SK-N-SH (cell line): Measurements from ENCODE around the gene CISH. TPM values are rescaled to one million over a fixed set of nuclear protein-coding genes. Genes with fewer than 3 reads are reported as not detected.
A peak's percentile ranks its signal among the peaks of the same experiment; 100 is the strongest.

Experiments
- CTCF ChIA-PET: fragments of 300-600, 350-600 bp; formaldehyde crosslinking; extraction: SDS; loops from one replicate; lab custom pipeline; 2021; lab: Yijun Ruan, JAX
- POLR2A ChIA-PET: fragments of 350-600 bp; sonication (Branson Sonifier 250); formaldehyde crosslinking; extraction: SDS; loops from one replicate; lab custom pipeline; 2020; ENCODE audit warnings: antibody characterized with exemption, inconsistent platforms; lab: Yijun Ruan, JAX
- DNase-seq: peaks from one replicate; pipeline ENCODE4 v3.0.0; 2012
- H2AFZ ChIP-seq: fragments of 200-600 bp; sonication (generic); 2 replicates; pipeline ENCODE4 v1.8.1; 2016; ENCODE audit warnings: antibody characterized with exemption, mild to moderate bottlenecking, low read depth
- H3F3A ChIP-seq: fragments of 200-600 bp; sonication (generic); replicated peaks from 2 replicates; pipeline ENCODE3; 2016; ENCODE audit warnings: antibody characterized with exemption, mild to moderate bottlenecking; ENCODE audit not compliant: insufficient read depth
- H3K27ac ChIP-seq, 2 experiments: fragments of 200-500 bp in 1 of 2; fragments of 200-600 bp in 1 of 2; sonication (Bioruptor generic) in 1 of 2; sonication (generic), shearing (Covaris generic) in 1 of 2; 2 replicates each; pipeline versions ENCODE4 v1.5.1 to v1.6.1; 2014 to 2016; ENCODE audit warnings: low read depth in 2 of 2, inconsistent platforms in 1 of 2, low read length in 1 of 2, mild to moderate bottlenecking in 1 of 2, mixed read lengths in 1 of 2
- H3K27me3 ChIP-seq: fragments of 200-600 bp; sonication (generic), shearing (Covaris generic); 2 replicates; pipeline ENCODE4 v1.6.1; 2016; ENCODE audit warnings: mixed run types; ENCODE audit not compliant: insufficient read depth
- H3K36me3 ChIP-seq, 2 experiments: fragments of 200-500 bp in 1 of 2; fragments of 200-600 bp in 1 of 2; sonication (Bioruptor generic) in 1 of 2; sonication (generic) in 1 of 2; replicated peaks in 1 of 2; 2 replicates each; pipeline versions ENCODE3 to v1.5.1; 2014 to 2016; ENCODE audit warnings: low read length in 1 of 2, mild to moderate bottlenecking in 1 of 2; ENCODE audit not compliant: insufficient read depth in 2 of 2, control insufficient read depth in 1 of 2
- H3K4me1 ChIP-seq, 2 experiments: fragments of 200-500 bp in 1 of 2; fragments of 200-600 bp in 1 of 2; sonication (Bioruptor generic) in 1 of 2; sonication (generic), shearing (Covaris generic) in 1 of 2; 2 replicates each; pipeline versions ENCODE4 v1.5.1 to v1.6.1; 2014 to 2016; ENCODE audit warnings: low read depth in 1 of 2, low read length in 1 of 2, mixed run types in 1 of 2; ENCODE audit not compliant: insufficient read depth in 2 of 2, control insufficient read depth in 1 of 2
- H3K4me2 ChIP-seq: fragments of 200-600 bp; sonication (generic), shearing (Covaris generic); 2 replicates; pipeline ENCODE4 v1.6.1; 2017; ENCODE audit warnings: mixed run types
- H3K4me3 ChIP-seq, 2 experiments: fragments of 200-500 bp in 1 of 2; fragments of 200-600 bp in 1 of 2; sonication (Bioruptor generic) in 1 of 2; sonication (generic), shearing (Covaris generic) in 1 of 2; 2 replicates each; pipeline versions ENCODE4 v1.5.1 to v1.8.1; 2014 to 2016; ENCODE audit warnings: low read depth in 2 of 2, inconsistent platforms in 1 of 2, low read length in 1 of 2, mild to moderate bottlenecking in 1 of 2, mixed read lengths in 1 of 2, moderate library complexity in 1 of 2
- H3K79me2 ChIP-seq: fragments of 200-600 bp; sonication (generic); 2 replicates; pipeline ENCODE4 v1.8.1; 2017; ENCODE audit warnings: mild to moderate bottlenecking; ENCODE audit not compliant: insufficient read depth
- H3K9ac ChIP-seq: fragments of 200-600 bp; sonication (generic); 2 replicates; pipeline ENCODE4 v1.6.1; 2017; ENCODE audit warnings: mixed run types
- H3K9me2 ChIP-seq: fragments of 200-600 bp; sonication (generic); 2 replicates; pipeline ENCODE4 v1.6.1; 2017; ENCODE audit warnings: mixed run types
- H3K9me3 ChIP-seq: fragments of 200-600 bp; sonication (generic); 2 replicates; pipeline ENCODE4 v1.6.1; 2017; ENCODE audit warnings: mixed run types, mild to moderate bottlenecking, moderate library complexity
- H4K20me1 ChIP-seq: fragments of 200-600 bp; sonication (generic); 2 replicates; pipeline ENCODE4 v1.6.1; 2017; ENCODE audit warnings: mild to moderate bottlenecking, mixed run types; ENCODE audit not compliant: insufficient read depth
- CHD2 ChIP-seq: fragments of 150-350 bp; IDR thresholded peaks from 2 replicates; pipeline ENCODE4 v1.6.1; 2018; ENCODE audit warnings: low read length; ENCODE audit not compliant: partially characterized antibody
- CTCF ChIP-seq: fragments of 200-600 bp; sonication (generic); IDR thresholded peaks from 2 replicates; pipeline ENCODE4 v1.6.1; 2017; ENCODE audit warnings: antibody characterized with exemption, mild to moderate bottlenecking, moderate library complexity
- FOXJ3 ChIP-seq: sonication (generic); formaldehyde crosslinking; IDR thresholded peaks from 2 replicates; pipeline ENCODE4 v1.5.1; 2020; ENCODE audit warnings: mild to moderate bottlenecking, missing genetic modification reagents
- GABPA ChIP-seq: IDR thresholded peaks from 2 replicates; pipeline ENCODE4 v1.4.0; 2012; ENCODE audit warnings: low read depth, mild to moderate bottlenecking
- GATA2 ChIP-seq: sonication (generic); formaldehyde crosslinking; IDR thresholded peaks from 2 replicates; pipeline ENCODE4 v1.5.0; 2020; ENCODE audit warnings: mild to moderate bottlenecking, missing genetic modification reagents
- JUND ChIP-seq: IDR thresholded peaks from 2 replicates; pipeline ENCODE4 v1.4.0; 2012
- MXI1 ChIP-seq: IDR thresholded peaks from 2 replicates; pipeline ENCODE4 v1.6.1; 2012; ENCODE audit warnings: mild to moderate bottlenecking, low read depth, low read length, improper control_type of control experiment
- NFIC ChIP-seq: IDR thresholded peaks from 2 replicates; pipeline ENCODE4 v1.4.0; 2012; ENCODE audit warnings: borderline replicate concordance
- NRF1 ChIP-seq: IDR thresholded peaks from 2 replicates; pipeline ENCODE4 v1.6.1; 2012; ENCODE audit warnings: low read depth, mild to moderate bottlenecking, low read length
- RCOR1 ChIP-seq: fragments of 150-350 bp; IDR thresholded peaks from 2 replicates; pipeline ENCODE4 v1.6.1; 2017; ENCODE audit warnings: antibody characterized with exemption, low read length
- RFX5 ChIP-seq: IDR thresholded peaks from 2 replicates; pipeline ENCODE4 v1.6.1; 2012; ENCODE audit warnings: mild to moderate bottlenecking, improper control_type of control experiment, low read length
- SIN3A ChIP-seq: IDR thresholded peaks from 2 replicates; pipeline ENCODE4 v1.6.1; 2012; ENCODE audit warnings: low read depth, mild to moderate bottlenecking, low read length, moderate library complexity, borderline replicate concordance
- TCF12 ChIP-seq: IDR thresholded peaks from 2 replicates; pipeline ENCODE4 v1.4.0; 2012
- USF2 ChIP-seq: fragments of 150-350 bp; IDR thresholded peaks from 2 replicates; pipeline ENCODE4 v1.6.1; 2017; ENCODE audit warnings: antibody characterized with exemption, low read length, low read depth, borderline replicate concordance
- WGBS: methylation state at CpG from one replicate; pipeline ENCODE4 v1.1.6; 2017; ENCODE audit warnings: low lambda C conversion rate; 5-methylcytosine and 5-hydroxymethylcytosine counted together
- polyA plus RNA-seq, 3 experiments: library from polyadenylated mRNA; depleted of rRNA; stranded (reverse); fragments of >200 nt; gene quantifications; 2 replicates each; pipeline ENCODE4 v1.2.3, GENCODE V29; 2012
- TF ChIP-seq, protein P1 (sequence below): IDR thresholded peaks from 2 replicates; pipeline ENCODE4 v1.4.0; 2012; ENCODE audit warnings: low read depth, borderline replicate concordance
- TF ChIP-seq, protein P2 (sequence below): IDR thresholded peaks from 2 replicates; pipeline ENCODE4 v1.4.0; 2012; ENCODE audit warnings: low read depth

The CISH gene
- polyA plus RNA-seq, 1 of the 3 experiments (the other 2 are of a cell fraction), result 2.6 TPM

- Histone ChIP-seq H3K79me2 (no peaks in the 10 kb centered on the region), H3K27me3 (no peaks in the 10 kb centered on the region), H3K36me3 (no peaks in the 10 kb centered on the region), H2AFZ (no peak overlapping the region), H3K4me2 (no peak overlapping the region), H3K9me2 (no peaks in the 10 kb centered on the region), H3K27ac (peak overlapping the region in 1 of 2 experiments; percentile 44; a peak in 1 of 4 replicates), H4K20me1 (no peaks in the 10 kb centered on the region), H3K4me1 (peaks cover 17 to 38% of the 10 kb centered on the region in 2 experiments), H3F3A (no peaks in the 10 kb centered on the region), H3K9me3 (no peaks in the 10 kb centered on the region), H3K9ac (no peak overlapping the region), H3K4me3 (no peak overlapping the region)
- no peak for DNase-seq
- TF ChIP-seq JUND, result no peak
- TF ChIP-seq NFIC, result no peak
- TF ChIP-seq RCOR1, result no peak
- TF ChIP-seq FOXJ3 (CRISPR knock-in tag), result no peak
- POLR2A ChIA-PET, result no interaction called here
- CTCF ChIA-PET, result interaction anchor here (1.1 to 25.1 kb wide), 5 partner anchors 9 to 31 kb away, joined by 4 to 648 read pairs (median 12); partner anchors contain the start of genes C3orf18, CISH, HEMK1 and MAPKAPK3
- WGBS, result 100% methylated on average over 1 of the region's 1 CpG
Measured at GRCh38 chr3:50599716-50600118, 11.9 kb downstream of the CISH start.

GRCh38 chr3:50599115-50599715, 12.4 kb downstream of the CISH start:
- DNase-seq, result no peak
- Histone ChIP-seq H3F3A (no peaks in the 10 kb centered on the region), H2AFZ (no peak overlapping the region), H3K9ac (no peak overlapping the region), H3K27me3 (no peaks in the 10 kb centered on the region), H3K4me2 (no peak overlapping the region), H3K4me3 (no peak overlapping the region), H3K27ac (no peak overlapping the region; a peak in 1 of 4 replicates), H4K20me1 (no peaks in the 10 kb centered on the region), H3K9me2 (no peaks in the 10 kb centered on the region), H3K9me3 (no peaks in the 10 kb centered on the region), H3K4me1 (peaks cover 17 to 40% of the 10 kb centered on the region in 2 experiments), H3K79me2 (no peaks in the 10 kb centered on the region), H3K36me3 (no peaks in the 10 kb centered on the region)
- POLR2A ChIA-PET, result interaction anchor here (0.8 to 1.2 kb wide), 2 partner anchors 10 to 21 kb away, joined by 3 read pairs; no protein-coding TSS in a partner anchor
- TF ChIP-seq CHD2, result no peak
- TF ChIP-seq SIN3A, result no peak
- no peak for TF ChIP-seq CTCF
- no peak for TF ChIP-seq GATA2 (CRISPR knock-in tag)
- no peak for TF ChIP-seq TCF12
- TF ChIP-seq NRF1, result no peak
- no peak for TF ChIP-seq GABPA
- no peak for TF ChIP-seq MXI1
- TF ChIP-seq RFX5, result no peak
- TF ChIP-seq, protein P1, sequence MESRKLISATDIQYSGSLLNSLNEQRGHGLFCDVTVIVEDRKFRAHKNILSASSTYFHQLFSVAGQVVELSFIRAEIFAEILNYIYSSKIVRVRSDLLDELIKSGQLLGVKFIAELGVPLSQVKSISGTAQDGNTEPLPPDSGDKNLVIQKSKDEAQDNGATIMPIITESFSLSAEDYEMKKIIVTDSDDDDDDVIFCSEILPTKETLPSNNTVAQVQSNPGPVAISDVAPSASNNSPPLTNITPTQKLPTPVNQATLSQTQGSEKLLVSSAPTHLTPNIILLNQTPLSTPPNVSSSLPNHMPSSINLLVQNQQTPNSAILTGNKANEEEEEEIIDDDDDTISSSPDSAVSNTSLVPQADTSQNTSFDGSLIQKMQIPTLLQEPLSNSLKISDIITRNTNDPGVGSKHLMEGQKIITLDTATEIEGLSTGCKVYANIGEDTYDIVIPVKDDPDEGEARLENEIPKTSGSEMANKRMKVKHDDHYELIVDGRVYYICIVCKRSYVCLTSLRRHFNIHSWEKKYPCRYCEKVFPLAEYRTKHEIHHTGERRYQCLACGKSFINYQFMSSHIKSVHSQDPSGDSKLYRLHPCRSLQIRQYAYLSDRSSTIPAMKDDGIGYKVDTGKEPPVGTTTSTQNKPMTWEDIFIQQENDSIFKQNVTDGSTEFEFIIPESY, result no peak
- TF ChIP-seq, protein P2, sequence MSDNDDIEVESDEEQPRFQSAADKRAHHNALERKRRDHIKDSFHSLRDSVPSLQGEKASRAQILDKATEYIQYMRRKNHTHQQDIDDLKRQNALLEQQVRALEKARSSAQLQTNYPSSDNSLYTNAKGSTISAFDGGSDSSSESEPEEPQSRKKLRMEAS, result no peak
- TF ChIP-seq USF2, result no peak
- 100% methylated on average over 4 of the region's 6 CpGs for WGBS
- CTCF ChIA-PET, result interaction anchor here (1.1 to 25.1 kb wide), 5 partner anchors 10 to 30 kb away, joined by 4 to 648 read pairs (median 4); partner anchors contain the start of genes C3orf18, HEMK1 and MAPKAPK3
